H1 (cell line): Measurements from ENCODE around the gene SUGP1. TPM values are rescaled to one million over a fixed set of nuclear protein-coding genes. Genes with fewer than 3 reads are reported as not detected.

Source experiments
- CTCF ChIA-PET: fragments of 300-600 bp; sonication (Branson Sonifier 250); formaldehyde crosslinking; loops from one replicate; lab custom pipeline; 2021; ENCODE audit not compliant: partially characterized antibody; lab: Charles Lee
- POLR2A ChIA-PET: fragments of 300-600 bp; sonication (Branson Sonifier 250); formaldehyde crosslinking; loops from one replicate; lab custom pipeline; 2021; ENCODE audit warnings: inconsistent platforms; ENCODE audit not compliant: partially characterized antibody; lab: Charles Lee
- DNase-seq, 2 experiments: peaks; one replicate each; pipeline versions ENCODE4 v3.0.0 to v3.0.0-alpha.2; 2010 to 2022; ENCODE audit warnings: low spot score in 2 of 2, low read depth in 1 of 2, mixed read lengths in 1 of 2
- FAIRE-seq: peaks from 2 replicates; lab custom pipeline; 2011; peaks lifted over from hg19 to GRCh38; lab: Jason Lieb, UNC
- H2AFZ ChIP-seq: 2 replicates; pipeline ENCODE4 v1.8.1; 2012; ENCODE audit warnings: low read length, inconsistent platforms
- H2AK5ac ChIP-seq: 2 replicates; pipeline ENCODE4 v1.6.1; 2013; ENCODE audit warnings: low read depth, low read length
- H2BK120ac ChIP-seq: replicated peaks from 2 replicates; pipeline ENCODE3; 2013; ENCODE audit warnings: low read depth, low read length, inconsistent platforms
- H2BK12ac ChIP-seq: 2 replicates; pipeline ENCODE4 v1.6.1; 2013; ENCODE audit warnings: low read depth, low read length
- H2BK15ac ChIP-seq: 2 replicates; pipeline ENCODE4 v1.6.1; 2013; ENCODE audit warnings: low read length
- H2BK20ac ChIP-seq: 2 replicates; pipeline ENCODE4 v1.6.1; 2013; ENCODE audit warnings: low read length
- H2BK5ac ChIP-seq: 2 replicates; pipeline ENCODE4 v1.6.1; 2013; ENCODE audit warnings: low read depth, low read length
- H3K14ac ChIP-seq: 2 replicates; pipeline ENCODE4 v1.6.1; 2013; ENCODE audit warnings: inconsistent platforms; ENCODE audit not compliant: insufficient read length
- H3K18ac ChIP-seq: 2 replicates; pipeline ENCODE4 v1.6.1; 2013; ENCODE audit warnings: low read length; ENCODE audit errors: extremely low read depth
- H3K23ac ChIP-seq: 2 replicates; pipeline ENCODE4 v1.6.1; 2013; ENCODE audit warnings: inconsistent platforms; ENCODE audit not compliant: insufficient read length
- H3K23me2 ChIP-seq: 2 replicates; pipeline ENCODE4 v1.6.1; 2013; ENCODE audit warnings: low read depth, low read length
- H3K27ac ChIP-seq: 2 replicates; pipeline ENCODE4 v1.6.1; 2011; ENCODE audit warnings: low read depth, low read length, inconsistent platforms
- H3K27me3 ChIP-seq, 4 experiments: replicated peaks in 1 of 4; 1 replicate in 1 of 4; 2 replicates in 3 of 4; pipeline versions ENCODE4 v1.6.1 to v1.8.1; 2011 to 2013; ENCODE audit warnings: low read length in 3 of 4, mild to moderate bottlenecking in 3 of 4, inconsistent platforms in 2 of 4, mixed read lengths in 2 of 4, moderate library complexity in 1 of 4; ENCODE audit not compliant: control insufficient read depth in 3 of 4, insufficient read depth in 3 of 4; ENCODE audit errors: extremely low read depth in 1 of 4
- H3K36me3 ChIP-seq, 4 experiments: 2 replicates each; pipeline versions ENCODE4 v1.6.1 to v1.8.1; 2011 to 2013; ENCODE audit warnings: mild to moderate bottlenecking in 4 of 4, low read length in 3 of 4, moderate library complexity in 2 of 4, control low read depth in 1 of 4, inconsistent platforms in 1 of 4; ENCODE audit not compliant: insufficient read depth in 4 of 4, control insufficient read depth in 2 of 4
- H3K4ac ChIP-seq: replicated peaks from 2 replicates; pipeline ENCODE3; 2013; ENCODE audit warnings: low read length, low read depth, mixed read lengths, inconsistent platforms; ENCODE audit not compliant: insufficient read length
- H3K4me1 ChIP-seq, 4 experiments: replicated peaks in 1 of 4; 1 replicate in 1 of 4; 2 replicates in 3 of 4; pipeline versions ENCODE4 v1.6.1 to v1.8.1; 2011 to 2013; ENCODE audit warnings: low read length in 3 of 4, inconsistent platforms in 2 of 4, mixed read lengths in 1 of 4; ENCODE audit not compliant: insufficient read depth in 4 of 4, control insufficient read depth in 3 of 4
- H3K4me2 ChIP-seq, 2 experiments: 2 replicates each; pipeline versions ENCODE4 v1.6.1 to v1.8.1; 2011 to 2013; ENCODE audit warnings: low read depth in 2 of 2, low read length in 2 of 2, control low read depth in 1 of 2, inconsistent platforms in 1 of 2, mild to moderate bottlenecking in 1 of 2; ENCODE audit not compliant: insufficient read depth in 1 of 2
- H3K4me3 ChIP-seq, 4 experiments: fragments of 200-600, 300-600 bp in 1 of 4; sonication (generic), shearing (Covaris generic), sonication (Bioruptor Twin) in 1 of 4; 2 replicates each; pipeline versions ENCODE4 v1.5.1 to v1.8.1; 2011 to 2016; ENCODE audit warnings: low read length in 4 of 4, low read depth in 3 of 4, control low read depth in 2 of 4, inconsistent platforms in 2 of 4, mild to moderate bottlenecking in 2 of 4, mixed read lengths in 1 of 4, moderate library complexity in 1 of 4; ENCODE audit not compliant: insufficient read depth in 2 of 4; ENCODE audit errors: extremely low read depth in 1 of 4
- H3K56ac ChIP-seq: replicated peaks from 2 replicates; pipeline ENCODE3; 2013; ENCODE audit warnings: low read depth, mild to moderate bottlenecking, mixed read lengths, low read length, inconsistent platforms; ENCODE audit not compliant: insufficient read length
- H3K79me1 ChIP-seq: 2 replicates; pipeline ENCODE4 v1.6.1; 2013; ENCODE audit warnings: low read depth, low read length, control low read depth
- H3K79me2 ChIP-seq, 2 experiments: 2 replicates each; pipeline versions ENCODE4 v1.6.1 to v1.8.1; 2012 to 2013; ENCODE audit warnings: low read length in 2 of 2, mild to moderate bottlenecking in 2 of 2, inconsistent platforms in 1 of 2; ENCODE audit not compliant: insufficient read depth in 2 of 2, control insufficient read depth in 1 of 2
- H3K9ac ChIP-seq, 4 experiments: replicated peaks in 1 of 4; 1 replicate in 1 of 4; 2 replicates in 3 of 4; pipeline versions ENCODE4 v1.6.1 to v1.8.1; 2011 to 2013; ENCODE audit warnings: low read depth in 3 of 4, low read length in 3 of 4, control low read depth in 2 of 4, mild to moderate bottlenecking in 2 of 4, moderate library complexity in 2 of 4, inconsistent platforms in 1 of 4; ENCODE audit errors: extremely low read depth in 1 of 4
- H3K9me3 ChIP-seq, 2 experiments: 2 replicates each; pipeline versions ENCODE4 v1.6.1 to v1.8.1; 2012 to 2013; ENCODE audit warnings: mild to moderate bottlenecking in 2 of 2, moderate library complexity in 2 of 2, control low read depth in 1 of 2, inconsistent platforms in 1 of 2, low read depth in 1 of 2, low read length in 1 of 2, mixed read lengths in 1 of 2; ENCODE audit not compliant: insufficient read depth in 2 of 2
- H4K20me1 ChIP-seq, 2 experiments: replicated peaks in 1 of 2; 2 replicates each; pipeline versions ENCODE3 to v1.8.1; 2011 to 2013; ENCODE audit warnings: inconsistent platforms in 2 of 2, low read length in 2 of 2, mild to moderate bottlenecking in 1 of 2; ENCODE audit not compliant: insufficient read depth in 2 of 2, control insufficient read depth in 1 of 2
- H4K5ac ChIP-seq: 2 replicates; pipeline ENCODE4 v1.6.1; 2013; ENCODE audit warnings: low read length, low read depth, mixed read lengths, inconsistent platforms; ENCODE audit not compliant: insufficient read length
- H4K8ac ChIP-seq: 2 replicates; pipeline ENCODE4 v1.8.0; 2013; ENCODE audit warnings: mild to moderate bottlenecking, moderate library complexity, low read length, inconsistent platforms; ENCODE audit not compliant: insufficient read depth; ENCODE audit errors: extremely low read depth
- H4K91ac ChIP-seq: replicated peaks from 2 replicates; pipeline ENCODE3; 2013; ENCODE audit warnings: low read length, mixed read lengths, inconsistent platforms; ENCODE audit not compliant: insufficient read length
- CHD2 ChIP-seq: IDR thresholded peaks from 2 replicates; pipeline ENCODE4 v1.6.1; 2012; ENCODE audit warnings: low read length, improper control_type of control experiment
- FOSL1 ChIP-seq: IDR thresholded peaks from 2 replicates; pipeline ENCODE4 v1.6.1; 2011; ENCODE audit warnings: mild to moderate bottlenecking, low read depth, low read length, moderate library complexity; ENCODE audit not compliant: insufficient read depth
- HDAC2 ChIP-seq, 2 experiments: fragments of 300-600 bp in 1 of 2; sonication (generic) in 1 of 2; IDR thresholded peaks; 2 replicates each; pipeline ENCODE4 v1.6.1; 2011 to 2012; ENCODE audit warnings: low read depth in 2 of 2, low read length in 2 of 2, mild to moderate bottlenecking in 2 of 2, moderate library complexity in 2 of 2, borderline replicate concordance in 1 of 2, inconsistent platforms in 1 of 2
- POU5F1 ChIP-seq: IDR thresholded peaks from 2 replicates; pipeline ENCODE4 v1.6.1; 2011; ENCODE audit warnings: low read depth, mild to moderate bottlenecking, low read length, moderate library complexity
- RAD21 ChIP-seq, 2 experiments: IDR thresholded peaks in 1 of 2; conservative IDR thresholded peaks in 1 of 2; 2 replicates each; pipeline ENCODE4 v1.6.1; 2011; ENCODE audit warnings: low read depth in 2 of 2, low read length in 2 of 2, improper control_type of control experiment in 1 of 2, inconsistent platforms in 1 of 2, mild to moderate bottlenecking in 1 of 2, moderate library complexity in 1 of 2
- SUZ12 ChIP-seq: fragments of 200-600 bp; sonication (generic); IDR thresholded peaks from 2 replicates; pipeline ENCODE4 v1.6.1; 2012; ENCODE audit warnings: mild to moderate bottlenecking, inconsistent platforms, low read length, moderate library complexity, mixed read lengths
- TCF12 ChIP-seq: IDR thresholded peaks from 2 replicates; pipeline ENCODE4 v1.6.1; 2011; ENCODE audit warnings: low read depth, mild to moderate bottlenecking, low read length
- ZNF274 ChIP-seq: IDR thresholded peaks from 2 replicates; pipeline ENCODE4 v1.7.0; 2012; ENCODE audit warnings: low read length, borderline replicate concordance; ENCODE audit errors: extremely low read depth
- WGBS, 2 experiments: shearing (Covaris generic) in 1 of 2; methylation state at CpG; one replicate each; pipeline versions ENCODE4 v1.1.6 to v1.1.7; 2013 to 2015; ENCODE audit warnings: low lambda C conversion rate in 2 of 2, mixed read lengths in 2 of 2, inconsistent platforms in 1 of 2, low coverage in 1 of 2, missing lambda C conversion rate in 1 of 2; ENCODE audit not compliant: insufficient replicate concordance in 2 of 2, insufficient coverage in 1 of 2, insufficient read length in 1 of 2; ENCODE audit errors: extremely low coverage in 1 of 2, missing lambda C conversion rate in 1 of 2; 5-methylcytosine and 5-hydroxymethylcytosine counted together
- polyA plus RNA-seq, 7 experiments: library from polyadenylated mRNA; depleted of rRNA in 3 of 7; stranded (reverse) in 5 of 7; unstranded in 2 of 7; fragments of >200 nt in 5 of 7; fragments of 200-250 nt in 2 of 7; gene quantifications; 1 replicate in 5 of 7; 2 replicates in 1 of 7; 4 replicates in 1 of 7; pipeline versions ENCODE4 v1.2.1 to v1.2.3, GENCODE V29; 2011 to 2013; ENCODE audit warnings: missing spikeins in 2 of 7, mixed read lengths in 2 of 7
- total RNA-seq: library from RNA; stranded (reverse); fragmentation: NEBNext Ultra II Directional; extraction: Animal tissue kit (Norgen Biotek cat#: 25700); gene quantifications from 2 replicates; pipeline ENCODE4 v1.2.1, GENCODE V29; 2021
- TF ChIP-seq, protein P1 (sequence below): IDR thresholded peaks from 2 replicates; pipeline ENCODE4 v1.6.1; 2012; ENCODE audit warnings: low read length, inconsistent platforms
- TF ChIP-seq, protein P2 (sequence below): IDR thresholded peaks from 2 replicates; pipeline ENCODE4 v1.6.1; 2012; ENCODE audit warnings: inconsistent platforms

Gene SUGP1
- total and polyA plus RNA-seq, 2 of the 8 experiments (the other 6 are each of a cell fraction or from before 2014, with no cell fraction given) = 38.5 to 65.2 TPM

DNA sequence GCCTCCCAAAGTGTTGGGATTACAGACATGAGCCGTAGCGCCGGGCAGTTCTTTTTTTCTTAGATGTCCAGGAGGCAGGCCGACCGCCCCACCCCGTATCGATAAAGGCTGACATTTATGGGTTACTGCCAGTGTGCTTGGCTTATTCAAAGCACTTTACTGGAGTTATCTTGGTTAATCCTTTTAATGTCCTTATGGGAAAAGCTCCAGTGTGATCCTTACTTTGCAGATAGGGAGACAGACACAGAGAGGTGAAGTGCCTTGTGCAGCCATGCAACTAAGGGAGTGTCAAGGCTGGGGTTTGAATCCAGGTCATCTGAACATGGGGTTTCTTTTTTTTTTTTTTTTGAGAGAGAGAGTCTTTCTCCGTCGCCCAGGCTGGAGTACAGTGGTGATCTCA lies 89.3 kb downstream of the SUGP1 start:
- no peak overlapping the region for H3K18ac ChIP-seq
- DNase-seq = no peak
- no peak overlapping the region for H2BK120ac ChIP-seq
- H4K8ac ChIP-seq = no peak overlapping the region
- H4K20me1 ChIP-seq = no peaks in the 10 kb centered on the region
- H3K9ac ChIP-seq = no peak overlapping the region
- no peak overlapping the region for H2BK12ac ChIP-seq
- no peak overlapping the region for H3K14ac ChIP-seq
- H3K23me2 ChIP-seq = no peaks in the 10 kb centered on the region
- H3K27me3 ChIP-seq = no peaks in the 10 kb centered on the region; a peak in 1 of 7 replicates
- H3K36me3 ChIP-seq = no peaks in the 10 kb centered on the region
- H3K4me2 ChIP-seq = no peak overlapping the region
- H3K4ac ChIP-seq = no peak overlapping the region
- ChIA-PET POLR2A (interaction anchor here (0.7 to 1.9 kb wide), 2 partner anchors 38 to 107 kb away, joined by 3 to 5 read pairs; no protein-coding TSS in a partner anchor), CTCF (interaction anchor here (0.6 to 1.8 kb wide), 3 partner anchors 10 to 28 kb away, joined by 3 to 6 read pairs (median 4); partner anchors contain the start of gene NR2C2AP)
- no peak for FAIRE-seq
- H3K79me2 ChIP-seq = no peaks in the 10 kb centered on the region
- H2BK5ac ChIP-seq = no peak overlapping the region
- H3K4me1 ChIP-seq = peaks cover 0 to 3% (median 2%) of the 10 kb centered on the region in 4 experiments; a peak in 3 of 7 replicates
- H4K5ac ChIP-seq = no peak overlapping the region
- H2AFZ ChIP-seq = no peak overlapping the region
- 96% methylated on average over 7 of the region's 9 CpGs; no CpG with 5 or more reads in 1 of the 2 experiments for WGBS, 2 experiments
- H2BK15ac ChIP-seq = no peak overlapping the region
- no peak overlapping the region for H3K56ac ChIP-seq
- no peak overlapping the region for H3K4me3 ChIP-seq
- no peak overlapping the region for H2AK5ac ChIP-seq
- H2BK20ac ChIP-seq = no peak overlapping the region
- H3K27ac ChIP-seq = no peak overlapping the region
- H4K91ac ChIP-seq = no peak overlapping the region
- no peaks in the 10 kb centered on the region for H3K79me1 ChIP-seq
- peaks cover 7 to 13% of the 10 kb centered on the region in 2 experiments for H3K9me3 ChIP-seq
- no peak overlapping the region for H3K23ac ChIP-seq
- TF ChIP-seq ZNF274 = no peak
- TF ChIP-seq, protein P1, sequence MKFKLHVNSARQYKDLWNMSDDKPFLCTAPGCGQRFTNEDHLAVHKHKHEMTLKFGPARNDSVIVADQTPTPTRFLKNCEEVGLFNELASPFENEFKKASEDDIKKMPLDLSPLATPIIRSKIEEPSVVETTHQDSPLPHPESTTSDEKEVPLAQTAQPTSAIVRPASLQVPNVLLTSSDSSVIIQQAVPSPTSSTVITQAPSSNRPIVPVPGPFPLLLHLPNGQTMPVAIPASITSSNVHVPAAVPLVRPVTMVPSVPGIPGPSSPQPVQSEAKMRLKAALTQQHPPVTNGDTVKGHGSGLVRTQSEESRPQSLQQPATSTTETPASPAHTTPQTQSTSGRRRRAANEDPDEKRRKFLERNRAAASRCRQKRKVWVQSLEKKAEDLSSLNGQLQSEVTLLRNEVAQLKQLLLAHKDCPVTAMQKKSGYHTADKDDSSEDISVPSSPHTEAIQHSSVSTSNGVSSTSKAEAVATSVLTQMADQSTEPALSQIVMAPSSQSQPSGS = no peak
- TF ChIP-seq SUZ12 = no peak
- no peak for TF ChIP-seq HDAC2 (IDR thresholded peaks at IDR 0.05; ENCODE audit: borderline replicate concordance in 1 of 2, low read depth in 2 of 2, low read length in 2 of 2)
- TF ChIP-seq, protein P2, sequence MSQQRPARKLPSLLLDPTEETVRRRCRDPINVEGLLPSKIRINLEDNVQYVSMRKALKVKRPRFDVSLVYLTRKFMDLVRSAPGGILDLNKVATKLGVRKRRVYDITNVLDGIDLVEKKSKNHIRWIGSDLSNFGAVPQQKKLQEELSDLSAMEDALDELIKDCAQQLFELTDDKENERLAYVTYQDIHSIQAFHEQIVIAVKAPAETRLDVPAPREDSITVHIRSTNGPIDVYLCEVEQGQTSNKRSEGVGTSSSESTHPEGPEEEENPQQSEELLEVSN = no peak
- TF ChIP-seq FOSL1 = no peak
- no peak for TF ChIP-seq RAD21 (IDR thresholded peaks at IDR 0.05 in 1 of 2, conservative IDR thresholded peaks at IDR 0.05 in 1 of 2; ENCODE audit: low read depth in 2 of 2, low read length in 2 of 2)
- TF ChIP-seq TCF12 = no peak
- no peak for TF ChIP-seq POU5F1
- no peak for TF ChIP-seq CHD2
